GM21717 (cell line): ENCODE data around the gene DNAH14.
"Not testable (repeated sequence)": the region's sequence is repeated elsewhere in the genome, so short reads cannot be mapped to it uniquely, and the experiment has no call there.

Source experiments
- ATAC-seq: cut with Tn5 transposase; IDR thresholded peaks from one replicate; pipeline ENCODE4 v1.9.1; 2021; ENCODE audit warnings: mild to moderate bottlenecking, moderate library complexity; ENCODE audit not compliant: unreplicated experiment

The DNAH14 gene

DNA sequence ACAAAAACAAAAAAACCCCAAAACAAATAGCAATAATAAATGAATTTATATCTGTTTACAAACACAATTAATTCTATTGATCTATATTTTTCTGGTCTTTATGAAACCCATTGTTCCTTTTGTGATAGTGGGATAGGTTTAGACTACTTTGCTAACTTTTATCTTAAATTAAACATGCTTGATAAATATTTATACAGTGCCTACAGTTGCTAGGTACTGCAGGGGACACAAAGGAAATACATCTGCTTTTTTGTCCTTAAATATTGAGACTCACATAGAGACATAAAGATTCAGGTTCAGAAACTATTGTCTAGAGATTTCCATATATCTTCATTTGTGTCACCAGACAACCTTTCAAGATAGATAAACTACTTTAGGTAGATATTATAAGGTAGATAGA is 8.5 kb upstream of the DNAH14 start:
- no peak for ATAC-seq

DNA sequence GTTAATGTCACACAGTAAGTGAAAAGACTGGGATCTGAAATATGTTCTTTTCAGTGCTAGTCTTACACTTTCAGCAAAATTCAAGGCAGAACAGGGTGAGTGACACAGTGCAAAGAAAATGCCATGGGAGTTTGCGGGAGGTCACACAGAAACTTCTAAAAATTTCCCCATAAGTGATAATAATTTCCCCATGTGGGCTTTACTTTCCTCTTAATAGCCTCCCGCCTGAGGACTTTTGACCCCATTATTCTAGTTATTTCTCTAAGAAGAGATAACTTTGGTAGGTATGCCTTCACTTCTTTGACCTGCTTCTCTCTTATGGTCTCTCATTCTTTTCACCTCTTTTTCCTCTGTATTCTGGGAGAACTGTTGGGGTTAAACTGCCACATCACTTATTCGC is 8.1 kb upstream of the DNAH14 start:
- no peak for ATAC-seq

DNA sequence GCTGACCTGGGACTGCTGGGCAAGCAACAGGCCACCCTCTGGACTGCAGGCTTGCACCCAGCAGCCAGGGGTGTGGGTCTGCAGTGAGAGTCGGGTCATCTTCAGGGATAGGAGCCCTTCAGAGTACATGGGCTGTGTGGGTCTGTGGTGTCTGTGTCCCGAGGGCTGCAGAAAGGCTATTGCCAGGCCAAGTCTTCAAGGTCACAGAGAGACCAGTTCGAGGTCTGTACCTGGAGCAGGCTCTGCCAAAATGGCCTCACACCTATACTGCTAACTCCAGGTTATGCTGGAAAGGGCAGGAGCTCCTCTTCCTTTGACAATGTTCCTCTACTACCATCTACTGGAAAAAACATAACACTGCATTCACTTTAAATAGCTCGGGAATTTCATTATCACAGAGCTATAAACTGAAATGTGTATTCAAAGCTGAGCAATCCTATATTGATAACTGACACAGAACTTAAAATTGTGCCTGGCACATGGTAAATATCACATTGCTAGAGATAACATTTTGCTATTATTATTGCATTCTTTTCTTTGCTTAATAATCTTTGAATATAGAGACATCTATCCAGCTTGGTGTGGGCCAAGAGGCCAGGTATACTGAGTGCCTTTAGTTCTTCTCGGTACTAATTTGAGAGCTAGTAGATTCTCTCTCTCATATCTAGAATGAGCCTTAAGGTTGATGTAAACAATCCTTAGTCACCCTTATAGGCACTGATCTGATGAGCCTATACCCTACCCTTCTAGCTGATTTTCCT is 6.9 kb upstream of the DNAH14 start:
- ATAC-seq: peak; percentile 60

GRCh38 chr1:224923726-224924125 is 5.7 kb upstream of the DNAH14 start:
- no peak for ATAC-seq

DNA sequence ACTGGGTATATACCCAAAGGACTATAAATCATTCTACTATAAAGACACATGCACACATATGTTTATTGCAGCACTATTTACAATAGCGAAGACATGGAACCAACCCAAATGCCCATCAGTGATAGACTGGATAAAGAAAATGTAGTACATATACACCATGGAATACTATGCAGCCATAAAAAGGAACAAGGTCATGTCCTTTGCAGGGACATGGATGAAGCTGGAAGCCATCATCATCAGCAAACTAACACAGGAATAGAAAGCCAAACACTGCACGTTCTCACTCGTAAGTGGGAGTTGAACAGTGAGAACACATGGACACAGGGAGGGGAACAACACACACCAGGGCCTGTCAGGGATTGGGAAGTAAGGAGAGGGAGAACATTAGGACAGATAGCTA is 1.8 kb upstream of the DNAH14 start:
- ATAC-seq: not testable (repeated sequence)

- no peak for ATAC-seq
Measured at GRCh38 chr1:224928906-224929305, 569 bp upstream of the DNAH14 start.

DNA sequence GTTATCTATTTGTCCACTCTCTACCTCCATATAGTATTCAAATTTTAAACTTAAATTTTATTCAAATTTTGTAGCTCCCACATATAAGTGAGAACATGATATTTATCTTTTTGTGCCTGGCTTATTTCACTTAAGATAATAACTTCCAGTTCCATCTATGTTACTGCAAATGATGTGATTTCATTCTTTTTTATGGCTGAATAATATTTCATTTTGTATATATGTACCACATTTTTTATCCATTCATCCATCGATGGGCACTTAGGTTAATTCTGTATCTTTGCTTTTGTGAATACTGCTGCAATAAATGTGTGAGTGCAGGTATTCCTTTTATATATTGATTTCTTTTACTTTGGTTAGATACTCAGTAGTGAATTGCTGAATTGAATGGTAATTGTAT is 2.1 kb downstream of the DNAH14 start:
- no peak for ATAC-seq

DNA sequence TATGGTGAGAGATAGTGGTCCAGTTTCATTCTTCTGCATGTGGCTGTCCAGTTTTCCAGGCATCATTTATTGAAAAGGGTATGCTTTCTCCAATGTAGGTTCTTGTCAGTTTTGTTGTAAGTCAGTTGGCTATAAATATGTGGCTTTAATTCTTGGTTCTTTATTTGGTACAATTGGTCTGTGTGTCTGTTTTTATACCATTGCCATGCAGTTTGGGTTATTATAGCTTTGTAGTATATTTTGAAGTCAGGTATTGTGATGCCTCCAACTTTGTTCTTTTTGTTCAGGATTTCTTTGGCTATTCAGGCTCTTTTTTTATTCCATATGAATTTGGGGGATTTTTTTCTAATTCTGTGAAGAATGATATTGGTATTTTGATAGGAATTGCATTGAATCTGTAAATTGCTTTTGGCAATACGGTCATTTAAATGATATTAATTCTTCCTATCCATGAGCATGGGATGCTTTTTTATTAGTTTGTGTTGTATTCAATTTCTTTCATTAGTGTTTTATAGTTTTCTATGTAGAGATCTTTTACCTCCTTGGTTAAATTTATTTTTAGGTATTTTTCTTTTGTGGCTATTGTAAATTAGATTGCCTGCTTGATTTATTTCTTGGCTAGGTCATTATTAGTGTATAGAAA is 3.3 kb downstream of the DNAH14 start:
- ATAC-seq: no peak

- ATAC-seq: no peak
Measured at GRCh38 chr1:224933584-224933983, 4.1 kb downstream of the DNAH14 start.

GRCh38 chr1:224938652-224939051 is 9.2 kb downstream of the DNAH14 start:
- ATAC-seq: no peak

DNA sequence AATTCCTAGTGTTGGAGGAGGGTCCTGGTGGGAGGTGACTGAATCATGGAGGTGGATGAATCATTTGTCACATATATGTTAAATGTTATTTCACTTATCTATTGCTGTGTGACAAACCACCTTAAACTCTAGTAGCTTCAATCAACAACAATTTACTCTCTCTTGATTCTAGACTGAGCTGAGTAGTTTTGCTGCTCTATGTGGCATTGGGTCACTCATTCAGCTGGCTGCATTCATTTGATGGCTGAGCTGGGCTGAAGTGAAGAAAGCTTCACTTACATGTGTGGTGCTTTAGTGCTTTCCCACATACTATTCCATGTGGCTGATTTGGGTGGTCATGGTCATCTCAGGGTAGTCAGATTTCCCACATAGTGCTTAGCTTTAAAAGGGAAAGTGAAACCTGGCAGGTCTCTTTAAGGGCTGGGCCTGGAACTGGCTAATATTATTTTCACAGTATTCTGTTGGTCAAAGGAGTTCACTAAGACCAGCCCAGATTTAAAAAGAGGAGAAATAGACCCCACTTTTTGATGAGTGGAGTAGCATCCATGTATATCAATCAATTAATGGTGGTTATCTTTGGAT is 10.5 kb downstream of the DNAH14 start:
- ATAC-seq: no peak

- ATAC-seq: not testable (repeated sequence)
Measured at GRCh38 chr1:224940735-224941134, 11.3 kb downstream of the DNAH14 start.

GRCh38 chr1:224945651-224946348 is 16.3 kb downstream of the DNAH14 start:
- ATAC-seq: not testable (repeated sequence)

- ATAC-seq: not testable (repeated sequence)
Measured at GRCh38 chr1:224946349-224946691, 16.8 kb downstream of the DNAH14 start.

- no peak for ATAC-seq
Measured at GRCh38 chr1:224957696-224958095, 28.2 kb downstream of the DNAH14 start.

- no peak for ATAC-seq
Measured at GRCh38 chr1:224958490-224958889, 29.0 kb downstream of the DNAH14 start.

GRCh38 chr1:224959115-224959514 is 29.6 kb downstream of the DNAH14 start:
- ATAC-seq: no peak

- ATAC-seq: no peak
Measured at GRCh38 chr1:224959656-224960055, 30.2 kb downstream of the DNAH14 start.

GRCh38 chr1:224980181-224980580 is 50.7 kb downstream of the DNAH14 start:
- ATAC-seq: no peak

DNA sequence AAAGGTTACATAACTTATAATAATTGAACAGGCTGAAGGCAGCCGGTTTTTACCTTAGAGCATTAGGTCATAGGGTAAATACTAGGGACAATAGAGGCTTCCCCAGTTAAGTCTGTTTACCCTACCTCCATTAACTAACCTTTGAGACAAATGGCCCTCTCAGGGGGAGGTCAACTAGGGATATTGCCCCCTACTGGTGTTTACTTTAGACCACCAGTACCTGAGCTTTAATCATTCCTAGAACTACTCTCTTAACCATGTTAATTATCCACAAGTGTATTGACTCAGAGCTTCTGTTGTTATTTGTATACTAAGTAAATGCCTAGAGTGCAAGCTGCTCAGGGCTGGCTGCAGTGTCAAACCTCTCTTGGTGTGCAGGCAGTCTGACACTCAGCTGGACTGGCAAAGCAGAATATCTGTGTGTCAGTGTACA is 52.5 kb downstream of the DNAH14 start:
- ATAC-seq: not testable (repeated sequence)

DNA sequence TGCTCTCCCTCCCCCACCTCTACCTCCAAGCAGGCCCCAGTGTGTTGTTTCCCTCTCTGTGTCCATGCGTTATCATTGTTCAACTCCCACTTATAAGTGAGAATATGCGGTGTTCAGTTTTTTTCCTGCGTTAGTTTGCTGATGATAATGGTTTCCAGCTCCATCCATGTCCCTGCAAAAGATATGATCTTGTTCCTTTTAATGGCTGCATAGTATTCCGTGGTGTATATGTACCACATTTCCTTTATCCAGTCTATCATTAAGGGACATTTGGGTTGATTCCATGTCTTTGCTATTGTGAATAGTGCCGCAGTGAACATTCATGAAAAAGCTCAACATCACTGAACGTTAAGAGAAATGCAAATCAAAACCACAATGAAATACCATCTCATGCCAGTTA is 58.6 kb downstream of the DNAH14 start:
- ATAC-seq: no peak

- ATAC-seq: no peak
Measured at GRCh38 chr1:224989615-224990014, 60.1 kb downstream of the DNAH14 start.
